Hematopoietic multipotent progenitor cell treated with erythropoietin and hydrocortisone succinate and interleukin-3 and kit ligand, for 4 days (in vitro differentiated cells): ENCODE data around the gene VAMP3.
A peak's percentile ranks its signal among the peaks of the same experiment; 100 is the strongest.
"Not testable (repeated sequence)": the region's sequence is repeated elsewhere in the genome, so short reads cannot be mapped to it uniquely, and the experiment has no call there.

Experiments
- DNase-seq: peaks from one replicate; pipeline ENCODE4 v3.0.0-alpha.2; 2015

The VAMP3 gene

GRCh38 chr1:7769673-7770412 lies 1.3 kb upstream of the VAMP3 start:
- no peak for DNase-seq

- DNase-seq, result peak; percentile 67
These were observed 463 bp upstream of the VAMP3 start for GRCh38 chr1:7770669-7770996.

GRCh38 chr1:7771823-7772299 lies 765 bp downstream of the VAMP3 start:
- DNase-seq, result no peak

GRCh38 chr1:7777591-7777990 lies 6.5 kb downstream of the VAMP3 start:
- no peak for DNase-seq

GRCh38 chr1:7778133-7778628 lies 7.1 kb downstream of the VAMP3 start:
- no peak for DNase-seq

GRCh38 chr1:7780976-7781375 lies 9.9 kb downstream of the VAMP3 start:
- no peak for DNase-seq

- peak; percentile 58 for DNase-seq
These were observed 10.4 kb downstream of the VAMP3 start for GRCh38 chr1:7781501-7781900.

GRCh38 chr1:7781923-7782495 lies 10.9 kb downstream of the VAMP3 start:
- DNase-seq, result peak; percentile 16

- DNase-seq, result peak; percentile 84
These were observed 12.1 kb downstream of the VAMP3 start for GRCh38 chr1:7783178-7783711.

GRCh38 chr1:7783826-7784491 lies 12.9 kb downstream of the VAMP3 start, which contains the start of gene PER3:
PER3 (plus strand) TSS chr1:7784291; CDS start chr1:7784878, 587 bp downstream.
- DNase-seq, result peak; percentile 98

- DNase-seq, result no peak
These were observed 13.5 kb downstream of the VAMP3 start for GRCh38 chr1:7784492-7785071.

- no peak for DNase-seq
These were observed 14.0 kb downstream of the VAMP3 start for GRCh38 chr1:7785108-7785507.

GRCh38 chr1:7786795-7787194 lies 15.7 kb downstream of the VAMP3 start:
- DNase-seq, result peak; percentile 49

GRCh38 chr1:7789828-7790227 lies 18.7 kb downstream of the VAMP3 start:
- no peak for DNase-seq

- DNase-seq, result not testable (repeated sequence)
These were observed 19.9 kb downstream of the VAMP3 start for GRCh38 chr1:7791027-7791426.

- DNase-seq, result no peak
These were observed 24.3 kb downstream of the VAMP3 start for GRCh38 chr1:7795406-7795805.

- DNase-seq, result no peak
These were observed 34.4 kb downstream of the VAMP3 start for GRCh38 chr1:7805460-7805859.

GRCh38 chr1:7808253-7808844 lies 37.3 kb downstream of the VAMP3 start:
- peak; percentile 86 for DNase-seq

- no peak for DNase-seq
These were observed 38.6 kb downstream of the VAMP3 start for GRCh38 chr1:7809742-7810141.

GRCh38 chr1:7810395-7810794 lies 39.3 kb downstream of the VAMP3 start:
- DNase-seq, result peak; percentile 60

- peak; percentile 9 for DNase-seq
These were observed 40.4 kb downstream of the VAMP3 start for GRCh38 chr1:7811476-7811875.

GRCh38 chr1:7813677-7814373 lies 42.7 kb downstream of the VAMP3 start:
- no peak for DNase-seq
